Measurements from ENCODE around the gene MCF2L. TPM values are rescaled to one million over a fixed set of nuclear protein-coding genes. Genes with fewer than 3 reads are reported as not detected.

The MCF2L gene
- total and polyA plus RNA-seq, 2 experiments from 2014 or later = 27.6 to 38.6 TPM

DNA sequence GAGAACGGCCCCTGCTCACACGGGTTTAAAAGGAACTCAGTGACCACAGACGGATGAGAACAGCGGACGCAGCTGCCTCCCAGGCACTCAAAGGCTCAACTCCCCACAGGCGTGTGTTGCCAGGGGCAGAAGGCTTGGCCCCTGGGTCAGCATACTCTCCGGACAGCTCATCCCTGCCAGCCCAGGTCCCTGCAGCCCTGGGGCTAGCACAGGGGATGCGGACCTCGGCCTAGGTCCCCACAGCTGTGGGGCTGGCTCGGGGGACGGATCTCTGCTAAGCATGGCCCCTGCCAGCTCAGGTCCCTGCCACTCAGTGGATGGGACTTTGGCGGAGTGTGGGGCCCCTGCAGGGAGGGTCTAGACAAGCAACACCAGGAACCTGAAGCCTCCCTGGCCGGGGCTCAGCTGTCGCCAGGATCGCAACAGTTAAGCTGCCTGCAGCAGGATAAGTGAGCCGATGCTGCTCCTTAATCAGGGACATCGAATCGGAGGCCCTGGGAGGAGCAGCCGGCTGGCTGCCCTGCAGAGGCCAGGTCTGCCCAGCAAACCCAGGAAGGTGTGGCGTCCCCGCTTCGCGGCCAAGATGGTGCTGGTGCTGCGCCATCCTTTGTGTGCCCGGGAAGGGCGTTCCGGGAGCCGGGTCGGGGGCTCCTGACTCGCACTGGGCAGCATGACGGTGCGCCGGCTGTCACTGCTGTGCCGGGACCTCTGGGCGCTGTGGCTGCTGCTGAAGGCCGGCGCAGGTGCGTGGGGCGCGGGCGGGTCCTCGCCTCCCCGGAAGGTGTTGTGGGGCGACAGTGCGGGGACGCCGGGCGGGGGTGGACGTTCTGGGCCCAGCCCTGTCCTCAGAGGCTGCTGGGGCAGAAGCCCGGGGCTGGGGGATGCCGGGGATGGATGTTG lies 32.5 kb downstream of the MCF2L start:
- no peaks in the 10 kb centered on the region for H3K36me3 ChIP-seq
- no peaks in the 10 kb centered on the region for H3K27me3 ChIP-seq
- peaks cover 24% of the 10 kb centered on the region for H3K4me1 ChIP-seq (ENCODE audit: low read depth)
- peak; percentile 20 to 91 for DNase-seq (ENCODE audit: low read depth in 1 of 2, low spot score in 1 of 2)
- no peak overlapping the region for H3K4me3 ChIP-seq
- H3K27ac ChIP-seq = peak overlapping the region; percentile 70
- TF ChIP-seq, protein P1, sequence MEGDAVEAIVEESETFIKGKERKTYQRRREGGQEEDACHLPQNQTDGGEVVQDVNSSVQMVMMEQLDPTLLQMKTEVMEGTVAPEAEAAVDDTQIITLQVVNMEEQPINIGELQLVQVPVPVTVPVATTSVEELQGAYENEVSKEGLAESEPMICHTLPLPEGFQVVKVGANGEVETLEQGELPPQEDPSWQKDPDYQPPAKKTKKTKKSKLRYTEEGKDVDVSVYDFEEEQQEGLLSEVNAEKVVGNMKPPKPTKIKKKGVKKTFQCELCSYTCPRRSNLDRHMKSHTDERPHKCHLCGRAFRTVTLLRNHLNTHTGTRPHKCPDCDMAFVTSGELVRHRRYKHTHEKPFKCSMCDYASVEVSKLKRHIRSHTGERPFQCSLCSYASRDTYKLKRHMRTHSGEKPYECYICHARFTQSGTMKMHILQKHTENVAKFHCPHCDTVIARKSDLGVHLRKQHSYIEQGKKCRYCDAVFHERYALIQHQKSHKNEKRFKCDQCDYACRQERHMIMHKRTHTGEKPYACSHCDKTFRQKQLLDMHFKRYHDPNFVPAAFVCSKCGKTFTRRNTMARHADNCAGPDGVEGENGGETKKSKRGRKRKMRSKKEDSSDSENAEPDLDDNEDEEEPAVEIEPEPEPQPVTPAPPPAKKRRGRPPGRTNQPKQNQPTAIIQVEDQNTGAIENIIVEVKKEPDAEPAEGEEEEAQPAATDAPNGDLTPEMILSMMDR (IDR thresholded peaks at IDR 0.05; ENCODE audit: low read depth, low read length) = no peak
- H3K9me3 ChIP-seq (ENCODE audit: low read depth) = no peaks in the 10 kb centered on the region

DNA sequence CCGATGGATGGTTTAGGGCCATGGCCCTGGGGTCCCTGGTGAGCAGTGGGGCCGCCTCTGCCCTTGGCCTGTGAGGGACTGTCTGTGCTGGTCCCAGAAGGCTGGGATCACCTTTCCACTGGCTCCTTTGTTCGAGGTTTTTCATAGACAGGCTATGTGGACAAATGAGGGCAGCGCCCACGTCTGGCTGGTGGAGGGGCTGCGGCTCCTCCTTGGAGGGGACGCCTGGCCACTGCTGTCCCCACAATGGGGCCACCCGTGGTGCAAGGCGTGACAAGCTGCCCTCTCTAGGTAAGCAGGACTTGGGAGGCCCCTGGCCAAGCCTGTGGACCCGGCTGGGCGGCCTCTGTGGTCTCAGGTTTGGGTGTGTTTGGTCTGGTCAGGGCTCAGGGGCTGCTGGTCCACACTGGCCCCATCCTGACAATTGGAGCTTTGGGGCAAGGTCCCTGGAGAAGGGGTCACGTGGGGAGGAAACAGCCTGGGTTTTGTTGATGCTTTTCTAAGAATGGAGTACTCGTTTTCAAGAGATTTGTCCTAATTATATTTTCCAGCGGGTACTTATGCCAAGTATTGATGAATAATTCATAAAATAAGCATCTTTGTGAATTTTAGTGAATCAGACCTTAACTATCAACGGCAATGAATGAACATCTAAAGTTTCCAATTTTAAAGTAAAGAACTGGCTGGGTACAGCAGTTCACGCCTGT lies 33.3 kb downstream of the MCF2L start:
- H3K4me1 ChIP-seq (ENCODE audit: low read depth) = peaks cover 24% of the 10 kb centered on the region
- peak overlapping the region; percentile 70 for H3K27ac ChIP-seq
- TF ChIP-seq, protein P1 (IDR thresholded peaks at IDR 0.05; ENCODE audit: low read depth, low read length) = peak; percentile 30
- no peak overlapping the region for H3K4me3 ChIP-seq
- H3K27me3 ChIP-seq = no peaks in the 10 kb centered on the region
- peak in 1 of 2 donors; percentile 58 for DNase-seq (ENCODE audit: low read depth in 1 of 2, low spot score in 1 of 2)
- no peaks in the 10 kb centered on the region for H3K36me3 ChIP-seq
- no peaks in the 10 kb centered on the region for H3K9me3 ChIP-seq (ENCODE audit: low read depth)

DNA sequence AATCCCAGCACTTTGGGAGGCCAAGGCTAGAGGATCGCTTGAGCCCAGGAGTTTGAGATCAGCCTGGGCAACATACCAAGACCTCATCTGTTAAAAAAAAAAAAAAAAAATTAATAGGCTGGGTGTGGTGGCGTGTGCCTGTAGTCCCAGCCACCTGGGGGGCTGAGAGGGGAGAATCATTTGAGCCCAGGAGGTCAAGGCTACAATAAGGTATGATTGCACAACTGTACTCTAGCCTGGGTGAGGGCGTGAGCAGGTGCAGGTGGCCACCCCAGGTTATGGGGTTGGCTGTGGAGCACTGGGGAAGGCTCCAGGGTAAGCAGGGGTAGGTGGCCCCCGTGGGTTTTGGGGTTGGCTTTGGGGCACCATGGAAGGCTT lies 33.9 kb downstream of the MCF2L start:
- H3K4me3 ChIP-seq = no peak overlapping the region
- peaks cover 24% of the 10 kb centered on the region for H3K4me1 ChIP-seq (ENCODE audit: low read depth)
- no peak for DNase-seq (ENCODE audit: low read depth in 1 of 2, low spot score in 1 of 2)
- H3K27ac ChIP-seq = no peak overlapping the region
- no peaks in the 10 kb centered on the region for H3K36me3 ChIP-seq
- no peaks in the 10 kb centered on the region for H3K27me3 ChIP-seq
- H3K9me3 ChIP-seq (ENCODE audit: low read depth) = no peaks in the 10 kb centered on the region
- TF ChIP-seq, protein P1 (IDR thresholded peaks at IDR 0.05; ENCODE audit: low read depth, low read length) = no peak

DNA sequence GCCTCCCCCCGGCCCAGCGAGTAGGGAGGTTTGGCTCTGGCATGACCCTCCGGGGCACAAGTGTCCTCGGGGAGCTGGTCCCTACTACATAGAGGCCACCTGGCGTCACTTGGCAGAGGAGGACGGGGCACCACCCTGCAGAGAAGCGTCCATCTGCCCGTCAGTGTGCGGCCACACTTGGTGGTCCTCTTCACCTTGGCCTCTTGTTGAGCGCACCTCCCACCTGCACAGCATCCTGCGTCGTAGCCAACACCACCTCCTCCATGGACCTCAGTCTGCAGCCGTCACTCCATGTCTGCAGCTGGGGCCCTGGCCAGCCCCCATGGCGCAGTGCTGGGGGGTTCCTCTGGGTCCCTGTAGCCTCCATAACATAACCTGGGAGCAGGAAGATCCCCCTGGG lies 35.1 kb downstream of the MCF2L start:
- Histone ChIP-seq H3K4me1 (ENCODE audit: low read depth) (peaks cover 24% of the 10 kb centered on the region), H3K9me3 (ENCODE audit: low read depth) (no peaks in the 10 kb centered on the region), H3K4me3 (no peak overlapping the region), H3K36me3 (no peaks in the 10 kb centered on the region), H3K27ac (no peak overlapping the region), H3K27me3 (no peaks in the 10 kb centered on the region)
- DNase-seq (ENCODE audit: low read depth in 1 of 2, low spot score in 1 of 2) = no peak
- TF ChIP-seq, protein P1 (IDR thresholded peaks at IDR 0.05; ENCODE audit: low read depth, low read length) = no peak

DNA sequence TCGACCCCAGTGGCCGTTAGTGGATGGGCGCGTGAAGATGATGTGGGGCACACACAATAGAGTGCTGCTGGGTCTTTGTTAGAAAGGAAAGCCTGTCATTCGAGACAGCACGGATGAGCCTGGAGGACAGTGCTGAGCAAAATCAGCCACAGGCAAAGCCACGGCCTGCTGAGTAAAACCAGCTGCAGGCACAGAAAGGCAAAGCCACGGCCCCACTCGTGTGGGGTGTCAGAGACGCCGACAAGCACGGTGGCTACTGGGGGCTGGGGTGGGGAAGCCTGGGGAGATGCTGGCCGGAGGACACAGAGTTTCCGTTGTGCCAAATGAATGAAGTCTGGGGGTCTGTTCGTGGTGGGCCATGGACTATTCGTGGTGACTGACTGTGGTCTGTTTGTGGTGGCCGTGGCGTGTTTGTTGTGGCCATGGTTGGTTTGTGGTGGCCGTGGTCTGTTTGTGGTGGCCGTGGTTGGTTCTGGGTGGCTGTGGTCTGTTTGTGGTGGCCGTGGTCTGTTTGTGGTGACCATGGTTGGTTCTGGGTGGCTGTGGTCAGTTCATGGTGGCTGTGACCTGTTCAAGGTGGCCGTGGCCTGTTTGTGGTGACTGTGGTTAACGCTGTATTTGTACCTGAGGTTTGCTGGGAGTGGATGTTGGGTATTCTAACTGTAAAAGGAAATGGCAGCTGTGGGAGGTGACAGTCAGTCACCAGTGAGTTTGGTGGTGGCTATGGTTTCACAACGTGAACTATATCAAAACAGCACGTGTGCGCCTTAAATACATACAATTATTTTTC lies 36.3 kb downstream of the MCF2L start:
- Histone ChIP-seq H3K36me3 (no peaks in the 10 kb centered on the region), H3K4me3 (no peak overlapping the region), H3K27ac (no peak overlapping the region), H3K4me1 (ENCODE audit: low read depth) (peaks cover 16% of the 10 kb centered on the region), H3K9me3 (ENCODE audit: low read depth) (no peaks in the 10 kb centered on the region), H3K27me3 (no peaks in the 10 kb centered on the region)
- no peak for DNase-seq (ENCODE audit: low read depth in 1 of 2, low spot score in 1 of 2)
- TF ChIP-seq, protein P1 (IDR thresholded peaks at IDR 0.05; ENCODE audit: low read depth, low read length) = no peak
